ENCODE data around the gene PIF1. TPM values are rescaled to one million over a fixed set of nuclear protein-coding genes. Genes with fewer than 3 reads are reported as not detected.

PIF1 gene
- total RNA-seq, 1 donor from 2014 or later, result 8.6 TPM

GRCh38 chr15:64859226-64859625 is 33.8 kb upstream of the PIF1 start:
- H3K4me1 Mint-ChIP-seq (ENCODE audit: low read depth, unreplicated experiment), result peaks cover 35% of the 10 kb centered on the region
- DNase-seq, result no peak
- no peak overlapping the region for H3K27ac Mint-ChIP-seq (ENCODE audit: unreplicated experiment)
- TF ChIP-seq CTCF (IDR thresholded peaks at IDR 0.05; ENCODE audit: partially characterized antibody, unreplicated experiment), result no peak
- peaks cover 5% of the 10 kb centered on the region for H3K9me3 Mint-ChIP-seq (ENCODE audit: unreplicated experiment)
- no peak overlapping the region for H3K4me3 Mint-ChIP-seq (ENCODE audit: unreplicated experiment)
- peaks cover 14% of the 10 kb centered on the region for H3K27me3 Mint-ChIP-seq (ENCODE audit: unreplicated experiment)
- no peaks in the 10 kb centered on the region for H3K36me3 Mint-ChIP-seq (ENCODE audit: unreplicated experiment)

- Mint-ChIP-seq H3K36me3 (ENCODE audit: unreplicated experiment) (no peaks in the 10 kb centered on the region), H3K27me3 (ENCODE audit: unreplicated experiment) (peaks cover 11% of the 10 kb centered on the region), H3K4me3 (ENCODE audit: unreplicated experiment) (no peak overlapping the region), H3K9me3 (ENCODE audit: unreplicated experiment) (peaks cover 2% of the 10 kb centered on the region), H3K27ac (ENCODE audit: unreplicated experiment) (no peak overlapping the region), H3K4me1 (ENCODE audit: low read depth, unreplicated experiment) (peaks cover 29% of the 10 kb centered on the region)
- TF ChIP-seq CTCF (IDR thresholded peaks at IDR 0.05; ENCODE audit: partially characterized antibody, unreplicated experiment), result no peak
- no peak for DNase-seq
Measured at GRCh38 chr15:64858021-64858575, 32.7 kb upstream of the PIF1 start.

- Mint-ChIP-seq H3K4me3 (ENCODE audit: unreplicated experiment) (no peak overlapping the region), H3K36me3 (ENCODE audit: unreplicated experiment) (no peaks in the 10 kb centered on the region), H3K9me3 (ENCODE audit: unreplicated experiment) (peaks cover 3% of the 10 kb centered on the region), H3K27ac (ENCODE audit: unreplicated experiment) (peak overlapping the region; percentile 1), H3K27me3 (ENCODE audit: unreplicated experiment) (peaks cover 9% of the 10 kb centered on the region), H3K4me1 (ENCODE audit: low read depth, unreplicated experiment) (peaks cover 26% of the 10 kb centered on the region)
- DNase-seq, result no peak
- TF ChIP-seq CTCF (IDR thresholded peaks at IDR 0.05; ENCODE audit: partially characterized antibody, unreplicated experiment), result no peak
Measured at GRCh38 chr15:64857421-64857820, 32.0 kb upstream of the PIF1 start.

GRCh38 chr15:64856429-64857145 is 31.1 kb upstream of the PIF1 start:
- peaks cover 23% of the 10 kb centered on the region for H3K4me1 Mint-ChIP-seq (ENCODE audit: low read depth, unreplicated experiment)
- no peaks in the 10 kb centered on the region for H3K36me3 Mint-ChIP-seq (ENCODE audit: unreplicated experiment)
- peaks cover 1% of the 10 kb centered on the region for H3K9me3 Mint-ChIP-seq (ENCODE audit: unreplicated experiment)
- no peak for DNase-seq
- TF ChIP-seq CTCF (IDR thresholded peaks at IDR 0.05; ENCODE audit: partially characterized antibody, unreplicated experiment), result no peak
- peak overlapping the region; percentile 46 for H3K4me3 Mint-ChIP-seq (ENCODE audit: unreplicated experiment)
- peaks cover 6% of the 10 kb centered on the region for H3K27me3 Mint-ChIP-seq (ENCODE audit: unreplicated experiment)
- peak overlapping the region; percentile 74 for H3K27ac Mint-ChIP-seq (ENCODE audit: unreplicated experiment)

Data from glutamatergic neuron (in vitro differentiated cells).